KMS-11 (cell line): ENCODE data around the gene ACOT11.
"Not testable (repeated sequence)": the region's sequence is repeated elsewhere in the genome, so short reads cannot be mapped to it uniquely, and the experiment has no call there.

Source experiments
- H2AFZ ChIP-seq: fragments of 200-600 bp; sonication (generic); 2 replicates; pipeline ENCODE4 v1.6.1; 2016; ENCODE audit warnings: antibody characterized with exemption, mixed run types, low read depth
- H3K27ac ChIP-seq: fragments of 200-600 bp; sonication (generic); 2 replicates; pipeline ENCODE4 v1.6.1; 2016; ENCODE audit warnings: mild to moderate bottlenecking, mixed run types
- H3K27me3 ChIP-seq: fragments of 200-600 bp; sonication (generic); 2 replicates; pipeline ENCODE4 v1.6.1; 2017; ENCODE audit warnings: mild to moderate bottlenecking, low read depth, mixed run types, moderate library complexity; ENCODE audit not compliant: insufficient read depth
- H3K36me3 ChIP-seq: fragments of 200-600 bp; sonication (generic); 2 replicates; pipeline ENCODE4 v1.6.1; 2017; ENCODE audit warnings: mild to moderate bottlenecking, mixed run types; ENCODE audit not compliant: insufficient read depth
- H3K4me1 ChIP-seq: fragments of 200-600 bp; sonication (generic); 2 replicates; pipeline ENCODE4 v1.6.1; 2016; ENCODE audit warnings: mild to moderate bottlenecking, low read depth, mixed run types; ENCODE audit not compliant: poor library complexity, severe bottlenecking
- H3K4me2 ChIP-seq: fragments of 200-600 bp; sonication (generic); 2 replicates; pipeline ENCODE4 v1.7.0; 2016; ENCODE audit warnings: mild to moderate bottlenecking, mixed run types
- H3K4me3 ChIP-seq: fragments of 200-600 bp; sonication (generic); IDR thresholded peaks from 2 replicates; pipeline ENCODE4 v1.6.1; 2017; ENCODE audit warnings: low read depth, low read length, mixed read lengths; ENCODE audit not compliant: insufficient read depth
- H3K79me2 ChIP-seq: fragments of 200-600 bp; sonication (generic); 2 replicates; pipeline ENCODE4 v1.6.1; 2016; ENCODE audit warnings: low read depth, mixed run types; ENCODE audit not compliant: insufficient read depth
- H3K9ac ChIP-seq: fragments of 200-600 bp; sonication (generic); 2 replicates; pipeline ENCODE4 v1.6.1; 2016; ENCODE audit warnings: mild to moderate bottlenecking, mixed run types
- H4K20me1 ChIP-seq: fragments of 200-600 bp; sonication (generic); 2 replicates; pipeline ENCODE4 v1.6.1; 2016; ENCODE audit warnings: mild to moderate bottlenecking, mixed run types; ENCODE audit not compliant: insufficient read depth
- TF ChIP-seq, protein P1 (sequence below): fragments of 200-600 bp; sonication (generic); conservative IDR thresholded peaks from 2 replicates; pipeline ENCODE4 v1.6.1; 2017; ENCODE audit warnings: low read depth, mild to moderate bottlenecking, antibody characterized with exemption, low read length, moderate library complexity, mixed read lengths

ACOT11 gene

DNA sequence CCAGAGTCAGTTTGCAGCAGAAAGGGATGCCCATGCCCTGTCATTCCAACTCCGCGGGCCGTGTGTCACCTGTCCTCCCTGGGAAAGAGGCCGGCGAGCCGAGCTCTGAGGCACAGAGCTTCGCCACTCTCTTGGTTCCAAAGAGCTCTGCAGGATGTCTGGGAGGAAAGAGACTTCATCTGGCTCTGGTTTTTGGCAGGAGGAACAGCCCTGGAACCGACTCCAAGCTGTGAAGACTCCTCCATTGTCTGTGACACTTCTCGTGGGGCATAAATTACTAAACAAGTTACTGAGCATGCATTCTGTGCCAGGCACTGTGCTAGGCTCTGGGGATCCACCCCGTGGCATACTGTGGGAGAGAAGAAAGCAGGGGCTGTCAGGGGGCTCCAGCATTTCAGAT, 79.2 kb downstream of the ACOT11 start:
- Histone ChIP-seq H3K4me3 (no peak overlapping the region), H3K27me3 (no peaks in the 10 kb centered on the region), H3K27ac (no peak overlapping the region), H3K36me3 (no peaks in the 10 kb centered on the region), H4K20me1 (no peaks in the 10 kb centered on the region), H3K9ac (no peak overlapping the region), H3K4me1 (no peaks in the 10 kb centered on the region), H3K79me2 (no peaks in the 10 kb centered on the region), H2AFZ (no peak overlapping the region), H3K4me2 (no peak overlapping the region)
- TF ChIP-seq, protein P1, sequence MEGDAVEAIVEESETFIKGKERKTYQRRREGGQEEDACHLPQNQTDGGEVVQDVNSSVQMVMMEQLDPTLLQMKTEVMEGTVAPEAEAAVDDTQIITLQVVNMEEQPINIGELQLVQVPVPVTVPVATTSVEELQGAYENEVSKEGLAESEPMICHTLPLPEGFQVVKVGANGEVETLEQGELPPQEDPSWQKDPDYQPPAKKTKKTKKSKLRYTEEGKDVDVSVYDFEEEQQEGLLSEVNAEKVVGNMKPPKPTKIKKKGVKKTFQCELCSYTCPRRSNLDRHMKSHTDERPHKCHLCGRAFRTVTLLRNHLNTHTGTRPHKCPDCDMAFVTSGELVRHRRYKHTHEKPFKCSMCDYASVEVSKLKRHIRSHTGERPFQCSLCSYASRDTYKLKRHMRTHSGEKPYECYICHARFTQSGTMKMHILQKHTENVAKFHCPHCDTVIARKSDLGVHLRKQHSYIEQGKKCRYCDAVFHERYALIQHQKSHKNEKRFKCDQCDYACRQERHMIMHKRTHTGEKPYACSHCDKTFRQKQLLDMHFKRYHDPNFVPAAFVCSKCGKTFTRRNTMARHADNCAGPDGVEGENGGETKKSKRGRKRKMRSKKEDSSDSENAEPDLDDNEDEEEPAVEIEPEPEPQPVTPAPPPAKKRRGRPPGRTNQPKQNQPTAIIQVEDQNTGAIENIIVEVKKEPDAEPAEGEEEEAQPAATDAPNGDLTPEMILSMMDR = no peak

DNA sequence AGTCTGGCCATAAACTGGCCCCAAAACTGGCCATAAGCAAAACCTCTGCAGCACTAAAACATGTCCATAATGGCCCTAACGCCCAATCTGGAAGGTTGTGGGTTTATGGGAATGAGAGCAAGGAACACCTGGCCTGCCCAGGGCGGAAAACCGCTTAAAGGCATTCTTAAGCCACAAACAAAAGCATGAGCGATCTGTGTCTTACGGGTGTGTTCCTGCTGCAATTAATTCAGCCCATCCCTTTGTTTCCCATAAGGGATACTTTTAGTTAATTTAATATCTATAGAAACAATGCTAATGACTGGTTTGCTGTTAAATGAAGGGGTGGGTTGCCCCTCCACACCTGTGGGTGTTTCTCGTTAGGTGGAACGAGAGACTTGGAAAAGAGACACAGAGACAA, 87.8 kb downstream of the ACOT11 start:
- not testable (repeated sequence) for H3K4me3 ChIP-seq, H3K4me1 ChIP-seq, H3K9ac ChIP-seq, H2AFZ ChIP-seq, H3K27ac ChIP-seq, H3K36me3 ChIP-seq, H3K79me2 ChIP-seq, H3K4me2 ChIP-seq, H4K20me1 ChIP-seq, H3K27me3 ChIP-seq

DNA sequence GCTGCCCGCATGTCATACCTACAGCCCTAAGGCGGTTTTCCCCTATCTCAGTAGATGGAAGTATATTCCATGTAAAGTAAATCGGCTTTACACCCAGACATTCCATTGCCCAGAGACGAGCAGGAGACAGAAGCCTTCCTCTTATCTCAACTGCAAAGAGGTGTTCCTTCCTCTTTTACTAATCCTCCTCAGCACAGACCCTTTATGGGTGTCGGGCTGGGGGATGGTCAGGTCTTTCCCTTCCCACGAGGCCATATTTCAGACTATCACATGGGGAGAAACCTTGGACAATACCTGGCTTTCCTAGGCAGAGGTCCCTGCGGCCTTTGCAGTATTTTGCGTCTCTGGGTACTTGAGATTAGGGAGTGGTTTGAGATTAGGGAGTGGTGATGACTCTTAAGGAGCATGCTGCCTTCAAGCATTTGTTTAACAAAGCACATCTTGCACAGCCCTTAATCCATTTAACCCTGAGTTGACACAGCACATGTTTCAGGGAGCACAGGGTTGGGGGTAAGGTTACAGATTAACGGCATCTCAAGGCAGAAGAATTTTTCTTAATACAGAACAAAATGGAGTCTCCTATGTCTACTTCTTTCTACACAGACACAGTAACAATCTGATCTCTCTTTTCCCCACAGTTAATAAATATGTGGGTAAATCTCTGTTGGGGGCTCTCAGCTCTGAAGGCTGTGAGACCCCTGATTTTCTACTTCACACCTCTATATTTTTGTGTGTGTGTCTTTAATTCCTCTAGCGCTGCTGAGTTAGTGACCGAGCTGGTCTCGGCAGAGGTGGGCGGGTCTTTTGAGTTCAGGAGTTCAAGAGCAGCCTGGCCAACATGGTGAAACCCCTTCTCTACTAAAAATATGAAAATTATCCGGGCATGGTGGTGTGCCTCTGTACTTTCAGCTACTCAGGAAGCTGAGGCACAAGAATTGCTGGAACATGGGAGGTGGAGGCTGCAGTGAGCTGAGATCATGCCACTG, 88.7 kb downstream of the ACOT11 start:
- H3K4me1 ChIP-seq, H2AFZ ChIP-seq, H3K36me3 ChIP-seq, H3K27ac ChIP-seq, H3K4me2 ChIP-seq, H3K9ac ChIP-seq, H4K20me1 ChIP-seq, H3K79me2 ChIP-seq, H3K4me3 ChIP-seq, H3K27me3 ChIP-seq: not testable (repeated sequence)

DNA sequence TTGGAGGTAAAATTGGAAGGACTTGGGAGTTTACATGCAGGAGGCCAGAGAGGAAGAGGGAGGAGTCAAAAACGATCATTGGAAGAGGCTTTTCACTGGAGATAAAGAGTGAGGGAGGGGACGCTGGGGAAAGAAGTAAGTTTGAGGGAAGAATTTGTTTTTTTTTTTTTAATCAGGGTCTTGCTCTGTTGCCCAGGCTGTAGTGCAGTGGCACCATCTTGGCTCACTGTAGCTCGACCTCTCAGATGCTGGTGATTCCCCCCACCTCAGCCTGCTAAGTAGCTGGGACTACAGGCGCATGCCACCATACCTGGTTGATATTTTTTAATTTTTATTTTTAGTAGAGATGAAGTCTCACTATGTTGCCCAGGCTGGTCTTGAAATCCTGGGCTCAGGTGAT, 92.3 kb downstream of the ACOT11 start:
- no peak overlapping the region for H3K27ac ChIP-seq
- no peaks in the 10 kb centered on the region for H3K79me2 ChIP-seq
- H3K27me3 ChIP-seq = no peaks in the 10 kb centered on the region
- no peaks in the 10 kb centered on the region for H3K36me3 ChIP-seq
- no peak overlapping the region for H2AFZ ChIP-seq
- H3K4me3 ChIP-seq = no peak overlapping the region
- no peak overlapping the region for H3K4me2 ChIP-seq
- H3K4me1 ChIP-seq = no peaks in the 10 kb centered on the region
- no peak overlapping the region for H3K9ac ChIP-seq
- no peaks in the 10 kb centered on the region for H4K20me1 ChIP-seq
- TF ChIP-seq, protein P1 = no peak

DNA sequence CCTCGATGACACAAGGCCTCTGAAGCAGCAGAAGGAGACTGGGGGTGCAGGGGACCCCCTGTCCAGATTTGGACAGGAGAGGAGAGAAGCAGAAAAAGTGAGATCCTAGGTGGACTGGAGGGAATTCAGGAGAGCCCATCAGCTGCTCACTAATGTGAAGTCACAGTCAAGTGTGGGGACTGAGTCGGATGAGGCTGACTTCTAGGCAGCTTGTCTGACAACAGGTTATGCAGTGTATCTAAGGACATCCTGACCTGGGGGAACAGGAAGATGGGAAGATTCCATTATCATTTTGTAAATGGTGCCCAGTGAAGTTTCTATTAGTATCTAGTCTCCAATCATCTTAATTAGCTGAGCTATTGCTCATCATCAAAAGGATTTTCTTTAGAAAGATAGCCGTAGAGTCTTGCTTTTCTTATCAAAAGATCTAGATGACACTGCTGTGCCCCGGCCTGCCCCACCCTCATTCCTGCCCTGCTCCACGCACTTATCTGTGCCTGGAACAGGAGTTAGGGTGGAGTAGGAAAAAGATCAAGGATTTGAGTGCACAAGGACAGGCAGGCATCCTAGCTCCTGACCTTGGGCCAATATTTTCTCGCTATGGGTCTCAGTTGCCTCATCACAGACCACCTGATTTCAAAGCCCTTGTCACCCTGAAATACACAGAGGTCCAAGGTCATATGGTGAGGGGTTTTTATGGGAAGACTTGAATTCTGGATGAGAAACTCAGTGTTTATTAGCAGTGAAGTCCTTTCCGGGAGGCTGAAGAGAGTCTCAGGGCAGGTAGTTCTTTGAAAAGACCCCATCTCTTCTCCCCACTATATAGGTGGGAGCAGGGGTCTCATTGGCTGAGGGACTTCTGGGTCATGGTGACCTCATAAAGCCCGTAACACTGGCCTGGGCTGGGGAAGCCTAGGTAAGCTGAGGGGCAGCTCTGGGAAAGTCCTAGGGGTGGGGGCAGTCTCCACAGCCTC, 93.1 kb downstream of the ACOT11 start, which contains the start of gene MROH7:
MROH7 (plus strand) TSS at position 924 of the 974 bp plus-strand sequence. CDS start 11,141 bp downstream, outside the sequence.
- no peaks in the 10 kb centered on the region for H4K20me1 ChIP-seq
- TF ChIP-seq, protein P1 = no peak
- no peak within 1 kb of the TSS for H2AFZ ChIP-seq
- no peaks in the 10 kb centered on the region for H3K4me1 ChIP-seq
- H3K36me3 ChIP-seq = no peaks in the 10 kb centered on the region
- H3K4me2 ChIP-seq = no peak within 1 kb of the TSS
- no peak within 1 kb of the TSS for H3K27ac ChIP-seq
- no peaks in the 10 kb centered on the region for H3K27me3 ChIP-seq
- H3K4me3 ChIP-seq = no peak within 1 kb of the TSS
- H3K9ac ChIP-seq = no peak within 1 kb of the TSS
- no peaks in the 10 kb centered on the region for H3K79me2 ChIP-seq
